HG02642 (cell line): ENCODE measurements around the gene TRA2B.
"Not testable (repeated sequence)": the region's sequence is repeated elsewhere in the genome, so short reads cannot be mapped to it uniquely, and the experiment has no call there.

Experiments
- ATAC-seq: cut with Tn5 transposase; IDR thresholded peaks from one replicate; pipeline ENCODE4 v1.9.1; 2021; ENCODE audit warnings: mild to moderate bottlenecking; ENCODE audit not compliant: unreplicated experiment, poor library complexity

TRA2B gene

GRCh38 chr3:185929192-185930151 is 8.3 kb downstream of the TRA2B start:
- ATAC-seq, result no peak

GRCh38 chr3:185928496-185928895 is 9.3 kb downstream of the TRA2B start:
- no peak for ATAC-seq

GRCh38 chr3:185927501-185928200 is 10.2 kb downstream of the TRA2B start:
- ATAC-seq, result no peak

GRCh38 chr3:185926445-185926844 is 11.4 kb downstream of the TRA2B start:
- no peak for ATAC-seq

DNA sequence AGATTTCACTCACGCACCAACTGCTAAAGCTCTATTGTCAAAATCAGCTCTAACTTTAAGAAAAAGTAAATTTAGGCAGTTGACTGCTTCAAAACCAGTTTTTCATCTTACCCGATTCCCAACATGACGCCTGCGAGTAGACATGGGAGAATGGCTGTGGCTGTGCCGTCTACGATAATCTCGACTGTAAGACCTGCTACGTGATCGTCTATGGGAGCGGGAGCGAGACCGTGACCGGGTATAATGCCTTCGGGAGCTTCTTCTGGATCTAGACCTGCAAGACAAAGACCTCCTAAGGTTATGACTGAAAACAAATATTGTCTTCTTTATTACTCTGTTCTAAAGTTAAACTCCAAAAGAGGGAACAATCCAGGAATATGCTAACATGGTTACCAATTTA is 12.5 kb downstream of the TRA2B start:
- no peak for ATAC-seq

DNA sequence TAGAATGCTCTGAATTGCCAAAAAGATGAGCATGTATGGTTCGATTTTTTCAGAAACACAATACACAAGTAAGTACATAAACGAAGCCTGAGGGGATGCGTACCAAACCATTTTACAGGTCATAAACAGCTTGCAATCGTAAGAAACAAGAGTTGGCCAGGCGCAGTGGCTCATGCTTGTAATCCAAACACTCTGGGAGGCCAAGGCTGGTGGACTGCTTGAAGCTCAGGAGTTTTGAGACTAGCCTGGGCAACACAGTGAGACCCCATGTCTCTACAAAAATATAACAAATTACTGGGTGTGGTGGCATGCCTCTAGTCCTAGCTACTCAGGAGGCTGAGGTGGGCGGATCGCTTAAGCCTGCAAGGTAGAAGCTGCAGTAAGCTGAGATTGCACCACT is 13.4 kb downstream of the TRA2B start:
- ATAC-seq, result no peak

GRCh38 chr3:185920184-185920583 is 17.6 kb downstream of the TRA2B start:
- ATAC-seq, result no peak

DNA sequence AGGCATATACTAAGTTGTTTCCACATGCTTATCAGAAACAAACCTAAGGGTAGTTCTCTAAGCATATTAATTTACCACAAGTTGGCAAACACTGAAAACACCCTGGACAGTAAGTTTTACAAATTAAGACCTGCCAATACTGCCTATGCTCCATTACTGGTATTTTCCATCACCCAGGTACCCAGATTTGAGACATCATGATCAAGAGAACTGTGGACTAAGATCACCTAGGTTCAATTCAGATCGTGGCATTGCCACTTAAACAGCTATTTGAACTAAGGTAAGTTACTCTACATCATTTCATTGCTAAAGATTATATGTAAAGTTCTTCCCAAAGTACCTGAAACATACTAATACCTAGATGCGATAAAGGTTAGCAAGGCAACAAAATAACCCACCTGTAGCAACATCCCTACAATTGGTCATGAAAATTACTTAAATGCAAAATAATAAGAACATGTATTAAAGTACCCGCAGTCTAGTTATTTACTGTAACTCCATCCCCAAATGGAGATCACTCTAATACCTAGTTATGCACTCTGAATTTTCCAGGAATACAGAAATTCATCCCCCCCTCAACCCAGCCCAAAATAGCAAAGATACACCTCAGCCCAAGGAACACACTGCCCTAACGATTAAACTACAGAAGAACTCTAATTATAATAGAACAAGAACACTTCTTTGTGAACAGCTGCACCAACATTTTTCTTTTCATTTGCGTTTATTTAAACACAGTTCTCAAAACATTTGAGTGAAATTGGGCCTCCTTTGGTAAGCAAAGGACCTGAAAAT is 21.6 kb downstream of the TRA2B start:
- no peak for ATAC-seq

DNA sequence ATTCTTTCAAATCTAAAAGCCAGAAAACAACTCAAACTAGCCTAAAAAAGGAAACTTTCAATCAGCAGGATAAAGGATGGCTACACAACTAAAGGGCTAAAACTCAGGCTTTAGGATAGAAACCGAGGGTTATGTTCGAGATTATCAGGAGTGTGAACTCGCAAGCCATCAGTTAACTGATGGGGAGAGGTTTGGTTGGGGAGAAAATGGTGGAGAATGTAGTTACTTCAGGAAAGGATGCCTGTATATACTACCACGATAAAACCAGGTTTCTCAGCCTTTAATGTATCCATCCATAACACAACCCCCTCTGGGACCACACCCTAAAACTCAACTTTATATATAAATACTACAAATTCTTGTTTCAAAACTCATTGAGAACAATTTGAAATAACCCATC is 22.2 kb downstream of the TRA2B start:
- ATAC-seq, result no peak

- ATAC-seq, result no peak
Observed at GRCh38 chr3:185914911-185915629, 22.7 kb downstream of the TRA2B start.

- ATAC-seq, result no peak
Observed at GRCh38 chr3:185912929-185913901, 24.6 kb downstream of the TRA2B start.

DNA sequence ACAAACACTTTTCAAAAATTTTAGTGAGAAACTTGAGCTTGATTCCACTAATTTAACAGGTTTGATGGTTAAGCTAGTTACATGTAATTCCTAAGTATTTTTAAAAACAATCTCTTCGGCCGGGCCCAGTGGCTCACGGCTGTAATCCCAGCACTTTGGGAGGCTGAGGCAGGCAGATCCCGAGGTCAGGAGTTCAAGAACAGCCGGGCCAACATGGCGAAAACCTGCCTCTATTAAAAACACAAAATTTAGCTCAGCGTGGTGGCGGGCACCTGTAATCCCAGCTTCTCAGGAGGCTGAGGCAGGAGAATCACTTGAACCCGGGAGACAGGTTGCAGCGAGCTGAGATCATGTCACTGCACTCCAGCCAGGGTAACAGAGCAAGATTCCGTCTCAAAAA is 25.3 kb downstream of the TRA2B start:
- no peak for ATAC-seq

GRCh38 chr3:185911076-185911448 is 26.8 kb downstream of the TRA2B start:
- not testable (repeated sequence) for ATAC-seq

DNA sequence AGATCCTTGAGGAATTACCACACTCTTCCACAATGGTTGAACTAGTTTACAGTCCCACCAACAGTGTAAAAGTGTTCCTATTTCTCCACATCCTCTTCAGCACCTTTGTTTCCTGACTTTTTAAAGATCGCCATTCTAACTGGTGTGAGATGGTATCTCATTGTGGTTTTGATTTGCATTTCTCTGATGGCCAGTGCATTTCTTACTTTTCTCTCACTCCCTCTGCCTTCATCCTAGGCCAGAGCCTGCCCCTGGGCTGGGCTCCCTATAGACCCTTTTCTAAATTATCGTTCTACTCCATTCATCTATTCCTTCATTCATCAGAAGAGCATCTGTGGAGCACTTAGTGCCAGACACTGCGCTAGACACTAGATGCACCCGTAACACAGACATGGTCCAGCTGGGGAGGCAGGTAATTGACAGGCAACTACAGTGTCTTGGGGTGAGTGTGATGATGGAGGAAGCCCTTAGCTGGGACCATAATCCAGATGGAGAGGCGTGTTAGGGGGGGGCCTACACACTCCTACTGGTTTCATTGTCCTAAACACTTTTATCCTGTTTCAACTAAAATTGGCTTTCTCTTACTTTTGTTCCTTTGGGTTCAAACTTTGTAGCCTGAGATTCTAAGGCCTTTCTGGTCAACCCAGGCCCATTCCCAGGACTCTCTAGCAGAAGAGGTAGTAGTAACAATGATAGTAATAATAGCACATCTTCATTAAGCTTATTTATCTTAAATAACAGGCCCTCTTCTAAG is 27.3 kb downstream of the TRA2B start:
- ATAC-seq, result not testable (repeated sequence)

DNA sequence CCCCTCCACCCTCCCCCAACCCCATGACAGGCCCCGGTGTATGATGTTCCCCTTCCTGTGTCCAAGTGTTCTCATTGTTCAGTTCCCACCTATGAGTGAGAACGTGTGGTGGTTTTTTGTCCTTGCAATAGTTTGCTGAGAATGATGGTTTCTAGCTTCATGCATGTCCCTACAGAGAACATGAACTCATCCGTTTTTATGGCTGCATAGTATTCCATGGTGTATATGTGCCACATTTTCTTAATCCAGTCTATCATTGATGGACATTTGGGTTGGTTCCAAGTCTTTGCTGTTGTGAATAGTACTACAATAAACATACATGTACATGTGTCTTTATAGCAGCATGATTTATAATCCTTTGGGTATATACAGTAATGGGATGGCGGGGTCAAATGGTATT is 27.9 kb downstream of the TRA2B start:
- ATAC-seq, result not testable (repeated sequence)

- ATAC-seq, result no peak
Observed at GRCh38 chr3:185900228-185900627, 37.6 kb downstream of the TRA2B start.

- no peak for ATAC-seq
Observed at GRCh38 chr3:185896636-185897035, 41.2 kb downstream of the TRA2B start.

- ATAC-seq, result no peak
Observed at GRCh38 chr3:185887066-185887465, 50.7 kb downstream of the TRA2B start.
